Common myeloid progenitor, CD34-positive (primary cell): ENCODE measurements around the gene IFTAP.
A peak's percentile ranks its signal among the peaks of the same experiment; 100 is the strongest.

Experiments
- CTCF ChIA-PET: fragments of 350-600 bp; sonication (Branson Sonifier 250); formaldehyde crosslinking; loops from one replicate; lab custom pipeline; 2021; ENCODE audit warnings: antibody characterized with exemption; lab: Charles Lee
- POLR2A ChIA-PET: fragments of 350-600 bp; sonication (Branson Sonifier 250); formaldehyde crosslinking; loops from one replicate; lab custom pipeline; 2021; ENCODE audit warnings: antibody characterized with exemption; lab: Charles Lee
- DNase-seq, 3 donors: peaks; one replicate each; pipeline versions ENCODE4 v3.0.0 to v3.0.0-alpha.2; 2013
- H3K27ac ChIP-seq, 2 experiments: 1 replicate in 1 of 2; 2 replicates in 1 of 2; pipeline ENCODE4 v1.7.0; 2013; ENCODE audit warnings: inconsistent platforms in 2 of 2, low read length in 2 of 2, mild to moderate bottlenecking in 2 of 2, low read depth in 1 of 2, moderate library complexity in 1 of 2; ENCODE audit not compliant: severe bottlenecking in 2 of 2, insufficient read depth in 1 of 2, poor library complexity in 1 of 2
- H3K27me3 ChIP-seq, 5 experiments: replicated peaks in 2 of 5; 1 replicate in 3 of 5; 2 replicates in 2 of 5; pipeline versions ENCODE4 v1.6.1 to v1.7.0; 2013; ENCODE audit warnings: low read length in 4 of 5, mild to moderate bottlenecking in 2 of 5, moderate library complexity in 2 of 5, inconsistent platforms in 1 of 5; ENCODE audit not compliant: insufficient read depth in 5 of 5, control insufficient read depth in 4 of 5
- H3K36me3 ChIP-seq, 4 experiments: 1 replicate in 2 of 4; 2 replicates in 2 of 4; pipeline versions ENCODE4 v1.6.1 to v1.7.0; 2013; ENCODE audit warnings: low read length in 3 of 4, control low read depth in 1 of 4, mild to moderate bottlenecking in 1 of 4; ENCODE audit not compliant: control insufficient read depth in 4 of 4, insufficient read depth in 4 of 4
- H3K4me1 ChIP-seq, 4 experiments: 1 replicate in 3 of 4; 2 replicates in 1 of 4; pipeline versions ENCODE4 v1.6.1 to v1.7.1; 2013; ENCODE audit warnings: low read length in 3 of 4, mild to moderate bottlenecking in 3 of 4, control low read depth in 1 of 4, inconsistent platforms in 1 of 4, moderate library complexity in 1 of 4; ENCODE audit not compliant: control insufficient read depth in 4 of 4, insufficient read depth in 4 of 4; ENCODE audit errors: control extremely low read depth in 1 of 4
- H3K4me3 ChIP-seq, 7 experiments: 1 replicate in 4 of 7; 2 replicates in 3 of 7; pipeline versions ENCODE4 v1.5.1 to v1.7.0; 2013; ENCODE audit warnings: mild to moderate bottlenecking in 7 of 7, low read length in 6 of 7, moderate library complexity in 6 of 7, inconsistent platforms in 2 of 7, low read depth in 2 of 7, control low read depth in 1 of 7; ENCODE audit not compliant: insufficient read depth in 4 of 7, control insufficient read depth in 1 of 7; ENCODE audit errors: extremely low read depth in 1 of 7
- H3K9me3 ChIP-seq, 5 experiments: 1 replicate in 4 of 5; 2 replicates in 1 of 5; pipeline versions ENCODE4 v1.6.1 to v1.7.1; 2013; ENCODE audit warnings: low read length in 4 of 5, mild to moderate bottlenecking in 2 of 5, inconsistent platforms in 1 of 5, low read depth in 1 of 5, moderate library complexity in 1 of 5; ENCODE audit not compliant: control insufficient read depth in 4 of 5, insufficient read depth in 2 of 5; ENCODE audit errors: control extremely low read depth in 1 of 5
- WGBS: methylation state at CpG from one replicate; pipeline ENCODE4 v1.1.5; 2013; ENCODE audit not compliant: insufficient coverage; 5-methylcytosine and 5-hydroxymethylcytosine counted together

IFTAP gene

GRCh38 chr11:36591433-36591832 is 2.9 kb upstream of the IFTAP start:
- WGBS, result 80% methylated on average over 1 of the region's 1 CpG

DNA sequence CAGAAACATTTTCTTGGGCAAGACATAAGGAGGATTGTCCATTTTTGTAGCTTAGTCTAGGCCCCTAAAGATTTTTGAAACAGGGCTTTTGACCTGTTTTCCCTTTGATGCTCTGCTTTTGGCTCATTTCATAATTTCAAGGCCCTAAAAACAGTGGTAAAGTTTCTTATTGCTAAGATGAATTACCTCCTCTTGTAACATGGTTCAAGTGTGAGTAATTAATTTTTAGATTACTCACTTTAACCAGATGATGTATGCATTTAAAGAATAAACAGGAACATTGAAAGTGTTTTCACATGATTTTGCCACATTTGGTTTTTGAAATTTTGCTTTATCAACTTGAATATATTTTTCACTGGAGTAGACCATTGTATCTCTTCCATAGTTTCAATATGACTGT is 2.6 kb downstream of the IFTAP start:
- Histone ChIP-seq H3K4me3 (peak overlapping the region in 2 of 7 experiments; percentile 14 to 53), H3K27ac (no peak overlapping the region), H3K27me3 (no peaks in the 10 kb centered on the region), H3K36me3 (no peaks in the 10 kb centered on the region), H3K4me1 (peaks cover 6 to 52% (median 20%) of the 10 kb centered on the region in 4 experiments), H3K9me3 (no peaks in the 10 kb centered on the region)
- ChIA-PET CTCF (no interaction called here), POLR2A (interaction anchor here (0.5 kb wide), 1 partner anchor 171 kb away, joined by 3 read pairs; no protein-coding TSS in a partner anchor)
- DNase-seq, result no peak

More at GRCh38 chr11:36591433-36591832, 2.9 kb upstream of the IFTAP start:
- ChIA-PET CTCF (no interaction called here), POLR2A (no interaction called here)
- DNase-seq, result no peak
- Histone ChIP-seq H3K4me3 (no peak overlapping the region), H3K36me3 (no peaks in the 10 kb centered on the region), H3K4me1 (peaks cover 2 to 13% (median 4%) of the 10 kb centered on the region in 4 experiments), H3K27me3 (peaks cover 0 to 16% (median 3%) of the 10 kb centered on the region in 5 experiments), H3K9me3 (no peaks in the 10 kb centered on the region), H3K27ac (no peak overlapping the region)

DNA sequence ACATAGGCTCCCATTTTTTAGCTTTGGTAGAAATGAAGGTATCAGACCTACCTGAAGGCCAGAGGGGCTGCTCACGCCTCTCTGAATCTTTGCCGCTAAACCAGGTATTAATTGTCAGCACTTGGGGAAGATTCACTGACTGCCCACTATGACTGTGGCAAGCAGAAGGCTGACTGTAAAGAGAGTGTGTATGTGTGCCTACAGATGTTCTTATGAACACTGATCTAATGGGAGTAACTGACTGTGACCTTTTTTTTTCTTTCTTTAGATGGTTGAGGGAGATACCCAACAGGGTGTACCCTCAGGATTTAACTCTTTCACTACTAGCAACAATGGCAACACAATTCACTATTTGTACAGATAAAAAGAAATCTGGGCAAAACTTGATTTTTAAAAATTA is 3.7 kb downstream of the IFTAP start, which contains the start of gene RAG2:
RAG2 (minus strand) TSS at position 186 of the 400 bp plus-strand sequence. CDS start 4,068 bp downstream, outside the sequence.
- peaks cover 6 to 63% (median 28%) of the 10 kb centered on the region in 4 experiments for H3K4me1 ChIP-seq
- no peaks in the 10 kb centered on the region for H3K36me3 ChIP-seq
- no peak within 1 kb of the TSS for H3K27ac ChIP-seq
- POLR2A ChIA-PET, result no interaction called here
- peak within 1 kb of the TSS in 1 of 7 experiments; percentile 53 for H3K4me3 ChIP-seq
- H3K27me3 ChIP-seq, result no peaks in the 10 kb centered on the region
- 100% methylated on average over 2 of the region's 2 CpGs for WGBS
- H3K9me3 ChIP-seq, result no peaks in the 10 kb centered on the region
- DNase-seq, result no peak
- CTCF ChIA-PET, result interaction anchor here (1.5 to 1.6 kb wide), 2 partner anchors 11 to 20 kb away, joined by 4 to 5 read pairs; no protein-coding TSS in a partner anchor

DNA sequence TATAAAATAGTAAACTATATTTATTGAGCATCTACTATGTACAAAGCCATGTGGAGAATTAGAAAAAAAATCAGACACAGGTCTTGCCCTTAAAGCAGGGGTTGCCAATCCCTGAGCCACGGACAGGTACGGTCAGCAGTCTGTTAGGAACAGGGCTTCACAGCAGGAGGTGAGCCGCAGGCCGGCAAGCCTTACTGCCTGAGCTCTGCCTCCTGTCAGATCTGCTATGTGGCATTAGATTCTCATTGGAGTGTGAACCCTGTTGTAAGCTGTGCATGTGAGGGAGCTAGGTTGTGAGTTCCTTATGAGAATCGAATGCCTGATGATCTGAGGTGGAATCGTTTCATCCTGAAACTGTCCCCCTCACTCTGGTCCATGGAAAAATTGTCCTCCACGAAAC is 5.9 kb downstream of the IFTAP start:
- H3K36me3 ChIP-seq, result no peaks in the 10 kb centered on the region
- no peaks in the 10 kb centered on the region for H3K9me3 ChIP-seq
- 97% methylated on average over 6 of the region's 7 CpGs for WGBS
- POLR2A ChIA-PET, result no interaction called here
- H3K4me3 ChIP-seq, result no peak overlapping the region
- H3K27ac ChIP-seq, result no peak overlapping the region
- DNase-seq, result no peak
- CTCF ChIA-PET, result interaction anchor here (1.4 kb wide), 1 partner anchor 35 kb away, joined by 4 read pairs; no protein-coding TSS in a partner anchor
- H3K27me3 ChIP-seq, result no peaks in the 10 kb centered on the region
- peaks cover 6 to 75% (median 24%) of the 10 kb centered on the region in 4 experiments for H3K4me1 ChIP-seq

DNA sequence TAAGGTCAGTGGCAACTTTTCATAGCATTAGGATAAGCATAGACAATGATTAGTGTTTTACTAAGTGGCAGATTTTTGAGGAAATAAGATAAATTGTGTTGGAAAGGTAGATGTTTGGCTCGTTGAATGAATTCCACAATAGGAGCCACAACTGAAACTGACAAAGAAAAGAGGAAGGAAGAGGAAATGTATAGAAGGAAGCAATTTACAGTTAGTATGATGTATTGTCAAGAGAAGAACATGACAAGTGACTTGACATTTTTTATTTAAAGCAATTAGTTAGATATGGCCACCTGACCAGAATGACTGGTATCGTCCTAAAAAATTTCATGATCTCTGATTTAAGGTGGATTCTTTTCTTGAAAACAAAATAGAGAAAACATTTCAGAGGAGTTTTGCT is 6.9 kb downstream of the IFTAP start:
- POLR2A ChIA-PET, result no interaction called here
- 0% methylated on average over 1 of the region's 2 CpGs for WGBS

GRCh38 chr11:36602135-36602534 is 7.8 kb downstream of the IFTAP start:
- ChIA-PET CTCF (interaction anchor here (1.0 to 1.7 kb wide), 4 partner anchors 11 to 69 kb away, joined by 3 to 4 read pairs (median 3); no protein-coding TSS in a partner anchor), POLR2A (no interaction called here)
- no peaks in the 10 kb centered on the region for H3K9me3 ChIP-seq
- no peak overlapping the region for H3K4me3 ChIP-seq
- DNase-seq, result no peak
- no peaks in the 10 kb centered on the region for H3K27me3 ChIP-seq
- H3K27ac ChIP-seq, result no peak overlapping the region
- H3K36me3 ChIP-seq, result no peaks in the 10 kb centered on the region
- peaks cover 7 to 76% (median 23%) of the 10 kb centered on the region in 4 experiments for H3K4me1 ChIP-seq

More for the DNA sequence above, 6.9 kb downstream of the IFTAP start:
- Histone ChIP-seq H3K9me3 (no peaks in the 10 kb centered on the region), H3K36me3 (no peaks in the 10 kb centered on the region), H3K4me1 (peaks cover 7 to 81% (median 23%) of the 10 kb centered on the region in 4 experiments), H3K27me3 (no peaks in the 10 kb centered on the region), H3K4me3 (peak overlapping the region in 4 of 7 experiments; percentile 15 to 45 (median 31)), H3K27ac (no peak overlapping the region)
- peak; percentile 20 to 85 (median 72) for DNase-seq
- CTCF ChIA-PET, result interaction anchor here (0.6 to 1.4 kb wide), 2 partner anchors 36 to 113 kb away, joined by 3 to 4 read pairs; no protein-coding TSS in a partner anchor
